Measurements from ENCODE around the gene CTSH. TPM values are rescaled to one million over a fixed set of nuclear protein-coding genes. Genes with fewer than 3 reads are reported as not detected.
A peak's percentile ranks its signal among the peaks of the same experiment; 100 is the strongest.
"Not testable (repeated sequence)": the region's sequence is repeated elsewhere in the genome, so short reads cannot be mapped to it uniquely, and the experiment has no call there.

Gene CTSH
- total RNA-seq, 2 experiments from 2014 or later = 46.7 to 54.8 TPM

- H3K4me3 Mint-ChIP-seq, DNase-seq, H3K27ac Mint-ChIP-seq, H3K9me3 Mint-ChIP-seq, POLR2A ChIA-PET, H3K27me3 Mint-ChIP-seq, H3K4me1 Mint-ChIP-seq: not testable (repeated sequence)
- peaks cover 57% of the 10 kb centered on the region for H3K36me3 Mint-ChIP-seq (ENCODE audit: low read depth)
- CTCF ChIA-PET = interaction anchor here (0.6 to 1.7 kb wide), 3 partner anchors 10 to 53 kb away, joined by 4 to 5 read pairs (median 4); no protein-coding TSS in a partner anchor
These were observed 43.9 kb downstream of the CTSH start for GRCh38 chr15:78900819-78901533.

GRCh38 chr15:78898540-78898939 lies 46.3 kb downstream of the CTSH start:
- POLR2A ChIA-PET = no interaction called here
- H3K27ac Mint-ChIP-seq = peak overlapping the region; percentile 71
- H3K9me3 Mint-ChIP-seq = no peaks in the 10 kb centered on the region
- no peak overlapping the region for H3K4me3 Mint-ChIP-seq
- peaks cover 62% of the 10 kb centered on the region for H3K36me3 Mint-ChIP-seq (ENCODE audit: low read depth)
- CTCF ChIA-PET = no interaction called here
- peaks cover 4% of the 10 kb centered on the region for H3K4me1 Mint-ChIP-seq
- no peak for DNase-seq
- no peaks in the 10 kb centered on the region for H3K27me3 Mint-ChIP-seq

- Mint-ChIP-seq H3K4me3 (no peak overlapping the region), H3K27ac (no peak overlapping the region), H3K36me3 (ENCODE audit: low read depth) (peaks cover 70% of the 10 kb centered on the region), H3K9me3 (no peaks in the 10 kb centered on the region), H3K4me1 (peaks cover 3% of the 10 kb centered on the region), H3K27me3 (no peaks in the 10 kb centered on the region)
- CTCF ChIA-PET = interaction anchor here (1.0 to 1.1 kb wide), 2 partner anchors 9 to 11 kb away, joined by 3 read pairs; no protein-coding TSS in a partner anchor
- POLR2A ChIA-PET = no interaction called here
- DNase-seq = no peak
These were observed 49.4 kb downstream of the CTSH start for GRCh38 chr15:78895471-78895870.

DNA sequence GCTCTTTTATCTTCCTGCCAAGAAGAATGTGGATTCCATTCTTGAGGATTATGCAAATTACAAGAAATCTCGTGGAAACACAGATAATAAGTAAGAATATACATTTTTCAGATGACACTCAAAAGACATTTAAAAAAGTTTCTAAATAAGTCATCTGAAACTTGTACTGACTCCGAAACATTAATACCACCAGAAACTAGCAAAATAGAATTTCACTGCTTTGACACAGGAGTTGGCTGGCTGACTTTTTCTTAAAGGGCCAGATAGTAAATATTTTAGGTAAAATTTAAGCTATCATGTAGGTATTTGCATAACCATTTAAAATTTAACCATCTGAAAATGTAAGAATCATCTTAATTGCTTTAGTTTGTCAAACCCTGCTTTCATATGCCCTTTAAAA lies 51.3 kb downstream of the CTSH start:
- DNase-seq = no peak
- H3K4me3 Mint-ChIP-seq = no peak overlapping the region
- H3K36me3 Mint-ChIP-seq (ENCODE audit: low read depth) = peaks cover 66% of the 10 kb centered on the region
- no peak overlapping the region for H3K27ac Mint-ChIP-seq
- H3K27me3 Mint-ChIP-seq = no peaks in the 10 kb centered on the region
- ChIA-PET POLR2A (no interaction called here), CTCF (interaction anchor here (0.6 kb wide), 1 partner anchor 14 kb away, joined by 4 read pairs; no protein-coding TSS in a partner anchor)
- H3K9me3 Mint-ChIP-seq = no peaks in the 10 kb centered on the region
- H3K4me1 Mint-ChIP-seq = peaks cover 3% of the 10 kb centered on the region

- CTCF ChIA-PET = interaction anchor here (1.0 to 1.3 kb wide), 2 partner anchors 11 to 29 kb away, joined by 3 to 4 read pairs; no protein-coding TSS in a partner anchor
- no peak for DNase-seq
- Mint-ChIP-seq H3K27ac (no peak overlapping the region), H3K9me3 (no peaks in the 10 kb centered on the region), H3K27me3 (no peaks in the 10 kb centered on the region), H3K4me1 (peaks cover 16% of the 10 kb centered on the region), H3K36me3 (ENCODE audit: low read depth) (peaks cover 64% of the 10 kb centered on the region), H3K4me3 (no peak overlapping the region)
- POLR2A ChIA-PET = no interaction called here
These were observed 55.8 kb downstream of the CTSH start for GRCh38 chr15:78889000-78889399.

DNA sequence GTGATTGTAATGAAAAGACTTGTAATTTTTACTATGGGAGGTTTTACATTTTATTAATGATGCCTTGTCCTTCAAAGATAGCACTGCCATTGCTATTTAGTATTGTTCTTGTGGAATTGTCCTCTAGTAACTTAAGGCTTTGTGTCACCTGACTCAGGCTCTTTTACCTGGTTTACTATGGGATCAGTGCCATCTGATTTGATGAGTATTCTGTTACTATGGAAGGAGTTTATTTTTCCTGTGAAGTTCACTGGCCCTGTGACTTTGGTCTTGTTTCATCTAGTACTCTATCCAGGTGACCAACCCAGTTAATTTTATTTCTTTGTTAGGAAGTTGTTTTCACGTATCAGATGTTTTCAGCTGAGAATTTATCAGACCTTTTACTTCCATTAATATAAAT lies 63.2 kb downstream of the CTSH start:
- DNase-seq = no peak
- ChIA-PET POLR2A (no interaction called here), CTCF (interaction anchor here (1.5 kb wide), 1 partner anchor 31 kb away, joined by 3 read pairs; no protein-coding TSS in a partner anchor)
- H3K27me3 Mint-ChIP-seq = no peaks in the 10 kb centered on the region
- H3K27ac Mint-ChIP-seq = no peak overlapping the region
- H3K4me1 Mint-ChIP-seq = peaks cover 51% of the 10 kb centered on the region
- no peaks in the 10 kb centered on the region for H3K9me3 Mint-ChIP-seq
- peaks cover 45% of the 10 kb centered on the region for H3K36me3 Mint-ChIP-seq (ENCODE audit: low read depth)
- H3K4me3 Mint-ChIP-seq = no peak overlapping the region

DNA sequence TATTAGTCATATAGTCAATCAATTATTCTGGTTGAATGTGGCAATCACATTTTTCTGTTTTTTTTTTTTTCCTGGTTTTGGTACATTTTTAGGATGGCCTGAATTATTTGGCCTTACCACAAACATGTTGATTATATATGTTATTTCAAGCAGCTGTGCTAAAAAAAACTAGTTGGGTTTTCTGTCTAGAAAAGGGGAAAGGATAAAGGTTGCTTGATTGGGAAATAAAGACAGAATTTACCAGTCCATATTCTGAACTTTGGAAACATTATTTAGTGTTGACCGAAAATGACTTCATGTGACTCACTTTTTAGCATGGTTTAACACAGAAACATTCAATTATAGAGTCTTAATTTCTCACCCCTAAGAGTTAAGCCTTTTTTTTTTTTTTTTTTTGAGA lies 64.0 kb downstream of the CTSH start:
- no peaks in the 10 kb centered on the region for H3K27me3 Mint-ChIP-seq
- H3K4me1 Mint-ChIP-seq = peaks cover 56% of the 10 kb centered on the region
- H3K9me3 Mint-ChIP-seq = no peaks in the 10 kb centered on the region
- H3K4me3 Mint-ChIP-seq = no peak overlapping the region
- H3K36me3 Mint-ChIP-seq (ENCODE audit: low read depth) = peaks cover 44% of the 10 kb centered on the region
- H3K27ac Mint-ChIP-seq = no peak overlapping the region
- ChIA-PET CTCF (interaction anchor here (1.5 kb wide), 1 partner anchor 32 kb away, joined by 3 read pairs; no protein-coding TSS in a partner anchor), POLR2A (no interaction called here)
- DNase-seq = no peak

DNA sequence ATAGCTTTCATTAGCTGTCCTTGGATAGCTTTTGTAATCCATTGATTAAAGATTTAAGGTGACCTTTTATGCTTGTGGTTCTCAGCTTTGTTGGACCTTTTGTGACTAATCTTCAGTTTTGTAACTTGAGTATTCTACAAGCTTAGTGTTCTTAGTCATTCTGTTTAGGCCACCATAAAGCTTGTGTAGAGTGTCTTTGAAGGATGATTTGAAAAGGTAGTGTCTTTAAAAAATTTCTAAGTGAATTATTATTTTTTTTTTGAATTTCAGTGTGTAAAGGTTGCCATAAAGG lies 64.7 kb downstream of the CTSH start:
- POLR2A ChIA-PET = interaction anchor here (0.7 kb wide), 1 partner anchor 89 kb away, joined by 5 read pairs; no protein-coding TSS in a partner anchor
- DNase-seq = no peak
- Mint-ChIP-seq H3K27ac (no peak overlapping the region), H3K36me3 (ENCODE audit: low read depth) (peaks cover 42% of the 10 kb centered on the region), H3K27me3 (no peaks in the 10 kb centered on the region), H3K4me1 (peaks cover 57% of the 10 kb centered on the region), H3K4me3 (no peak overlapping the region), H3K9me3 (no peaks in the 10 kb centered on the region)
- CTCF ChIA-PET = interaction anchor here (0.6 to 1.5 kb wide), 4 partner anchors 14 to 305 kb away, joined by 3 to 5 read pairs (median 4); no protein-coding TSS in a partner anchor

DNA sequence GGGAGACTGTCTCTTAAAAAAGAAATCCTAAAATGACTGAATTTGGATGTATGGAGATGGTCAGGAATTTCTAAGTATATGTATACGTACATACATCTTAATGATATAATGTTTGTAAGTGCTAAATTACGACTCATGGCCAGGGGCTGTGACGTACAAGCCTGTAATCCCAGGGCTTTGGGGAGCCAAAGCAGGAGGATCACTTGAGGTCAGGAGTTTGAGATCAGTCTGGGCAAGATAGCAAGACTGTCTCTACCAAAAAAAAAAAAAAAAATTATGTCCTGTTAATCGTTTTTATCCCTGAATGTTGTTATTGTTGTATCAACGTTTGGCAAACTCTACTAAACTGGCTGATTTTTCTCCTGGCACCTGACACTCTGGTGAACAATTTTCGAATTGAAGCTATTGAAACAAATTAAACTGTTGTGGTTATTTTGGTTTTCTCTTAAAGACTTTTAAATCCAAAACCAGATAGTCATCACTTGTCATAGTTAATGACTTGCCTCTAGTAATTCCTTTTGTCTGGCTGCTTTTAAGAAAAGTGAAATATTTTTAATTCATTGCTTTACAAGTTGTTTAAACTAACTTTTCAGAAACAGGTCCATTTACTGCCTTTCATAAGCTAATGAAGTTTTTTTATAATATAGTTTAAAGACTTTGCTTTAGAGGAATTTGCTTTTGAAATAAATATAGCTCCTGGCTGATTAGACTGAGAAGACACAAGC lies 65.2 kb downstream of the CTSH start:
- ChIA-PET POLR2A (interaction anchor here (0.7 kb wide), 1 partner anchor 89 kb away, joined by 5 read pairs; no protein-coding TSS in a partner anchor), CTCF (interaction anchor here (0.6 to 1.1 kb wide), 4 partner anchors 14 to 305 kb away, joined by 3 to 5 read pairs (median 4); no protein-coding TSS in a partner anchor)
- no peaks in the 10 kb centered on the region for H3K9me3 Mint-ChIP-seq
- no peak overlapping the region for H3K4me3 Mint-ChIP-seq
- H3K36me3 Mint-ChIP-seq (ENCODE audit: low read depth) = peaks cover 47% of the 10 kb centered on the region
- H3K27me3 Mint-ChIP-seq = no peaks in the 10 kb centered on the region
- peak overlapping the region; percentile 38 for H3K27ac Mint-ChIP-seq
- no peak for DNase-seq
- H3K4me1 Mint-ChIP-seq = peaks cover 62% of the 10 kb centered on the region

GRCh38 chr15:78878356-78878755 lies 66.5 kb downstream of the CTSH start:
- ChIA-PET POLR2A (no interaction called here), CTCF (no interaction called here)
- peak overlapping the region; percentile 55 for H3K27ac Mint-ChIP-seq

DNA sequence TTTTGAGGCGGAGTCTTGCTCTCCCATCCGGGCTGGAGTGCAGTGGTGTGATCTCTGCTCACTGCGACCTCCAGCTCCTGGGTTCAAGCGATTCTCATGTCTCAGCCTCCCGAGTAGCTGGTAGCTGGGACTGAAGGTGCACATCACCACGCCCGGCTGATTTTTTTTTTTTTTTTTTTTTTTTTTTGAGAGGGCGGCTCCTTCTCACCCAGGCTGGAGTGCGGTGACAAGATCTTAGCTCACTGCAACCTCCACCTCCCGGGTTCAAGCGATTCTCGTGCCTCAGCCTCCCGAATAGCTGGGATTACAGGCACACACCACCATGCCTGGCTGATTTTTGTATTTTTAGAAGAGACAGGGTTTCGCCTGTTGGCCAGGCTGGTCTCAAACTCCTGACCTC lies 67.9 kb downstream of the CTSH start:
- peaks cover 36% of the 10 kb centered on the region for H3K36me3 Mint-ChIP-seq (ENCODE audit: low read depth)
- CTCF ChIA-PET = interaction anchor here (0.6 to 1.0 kb wide), 2 partner anchors 15 to 1243 kb away, joined by 3 read pairs; no protein-coding TSS in a partner anchor
- DNase-seq, POLR2A ChIA-PET, H3K27ac Mint-ChIP-seq, H3K27me3 Mint-ChIP-seq, H3K4me3 Mint-ChIP-seq, H3K9me3 Mint-ChIP-seq: not testable (repeated sequence)
- peaks cover 59% of the 10 kb centered on the region for H3K4me1 Mint-ChIP-seq

More at GRCh38 chr15:78878356-78878755, 66.5 kb downstream of the CTSH start:
- no peak for DNase-seq
- Mint-ChIP-seq H3K36me3 (ENCODE audit: low read depth) (peaks cover 44% of the 10 kb centered on the region), H3K9me3 (no peaks in the 10 kb centered on the region), H3K4me3 (no peak overlapping the region), H3K4me1 (peaks cover 61% of the 10 kb centered on the region), H3K27me3 (no peaks in the 10 kb centered on the region)

DNA sequence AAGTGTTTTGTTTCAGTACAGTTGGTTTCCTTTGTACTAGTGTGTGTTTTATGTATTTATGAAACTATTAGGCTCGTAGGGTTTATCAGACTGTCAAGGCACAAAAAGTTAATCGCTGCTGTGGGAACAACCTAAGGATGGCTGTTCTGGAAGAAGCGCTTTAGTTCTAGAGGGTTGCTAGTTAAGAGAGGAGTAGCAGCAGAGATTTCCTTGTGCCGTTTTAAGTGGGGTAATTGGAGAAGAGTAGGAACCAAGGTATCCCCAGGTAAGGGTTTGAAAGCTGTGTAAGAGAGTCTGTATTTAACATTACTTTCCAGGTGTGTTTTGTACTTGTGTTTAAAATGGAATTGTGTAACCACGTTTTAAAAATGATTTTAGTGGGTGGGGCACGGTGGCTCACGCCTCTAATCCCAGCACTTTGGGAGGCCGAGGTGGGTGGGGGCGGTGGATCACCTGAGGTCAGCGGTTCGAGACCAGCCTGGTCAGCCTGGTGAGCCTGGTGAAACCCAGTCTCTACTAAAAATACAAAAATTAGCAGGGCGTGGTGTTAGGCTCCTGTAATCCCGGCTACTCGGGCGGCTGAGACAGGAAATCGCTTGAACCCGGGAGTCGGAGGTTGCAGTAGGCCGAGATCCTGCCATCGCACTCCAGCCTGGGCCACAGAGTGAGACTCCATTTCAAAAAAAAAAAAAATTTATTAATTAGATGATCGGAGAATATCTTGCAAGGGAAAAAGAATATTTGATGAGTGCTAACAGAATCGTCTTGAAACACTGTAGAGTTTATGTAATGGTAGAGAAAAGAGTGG lies 69.5 kb downstream of the CTSH start:
- no peaks in the 10 kb centered on the region for H3K9me3 Mint-ChIP-seq
- no peak for DNase-seq
- H3K27me3 Mint-ChIP-seq = no peaks in the 10 kb centered on the region
- peak overlapping the region; percentile 100 for H3K4me3 Mint-ChIP-seq
- POLR2A ChIA-PET = no interaction called here
- H3K27ac Mint-ChIP-seq = peak overlapping the region; percentile 100
- CTCF ChIA-PET = interaction anchor here (0.8 kb wide), 1 partner anchor 15 kb away, joined by 3 read pairs; no protein-coding TSS in a partner anchor
- H3K36me3 Mint-ChIP-seq (ENCODE audit: low read depth) = peaks cover 24% of the 10 kb centered on the region
- H3K4me1 Mint-ChIP-seq = peaks cover 59% of the 10 kb centered on the region

Data from activated CD4-positive, alpha-beta T cell treated with anti-CD3 and anti-CD28 coated beads, Interleukin-2, amount 10 ng/mL, durations not matched to agents 7 days and 5 days (primary cell).